HL-60 (cell line): ENCODE measurements around the gene ASCC2.

ENCODE experiments used
- DNase-seq, 2 experiments: peaks; one replicate each; pipeline ENCODE4 v3.0.0-alpha.2; 2010 to 2020; ENCODE audit warnings: low read depth in 1 of 2, low spot score in 1 of 2
- H3K27ac ChIP-seq: fragments of 250-450 bp; sonication (Bioruptor Pico); replicated peaks from 2 replicates; pipeline ENCODE4 v1.5.1; 2020; ENCODE audit warnings: mild to moderate bottlenecking, moderate library complexity
- H3K27me3 ChIP-seq: fragments of 250-450 bp; sonication (Bioruptor Pico); 2 replicates; pipeline ENCODE4 v1.5.1; 2021; ENCODE audit warnings: mild to moderate bottlenecking, moderate library complexity; ENCODE audit not compliant: insufficient read depth, poor library complexity, severe bottlenecking
- H3K4me3 ChIP-seq: replicated peaks from 2 replicates; pipeline ENCODE4 v1.5.1; 2011; ENCODE audit warnings: mild to moderate bottlenecking, control low read depth, low read length; ENCODE audit not compliant: insufficient read depth
- GABPA ChIP-seq: IDR thresholded peaks from 2 replicates; pipeline ENCODE4 v1.6.1; 2012; ENCODE audit warnings: low read depth
- POLR2AphosphoS5 ChIP-seq: IDR thresholded peaks from 2 replicates; pipeline ENCODE4 v1.6.1; 2012; ENCODE audit warnings: low read depth
- SPI1 ChIP-seq: IDR thresholded peaks from 2 replicates; pipeline ENCODE4 v1.6.1; 2012; ENCODE audit warnings: low read depth, mild to moderate bottlenecking, borderline replicate concordance
- TF ChIP-seq, protein P1 (sequence below): IDR thresholded peaks from 2 replicates; pipeline ENCODE4 v1.6.1; 2012; ENCODE audit warnings: low read depth; ENCODE audit not compliant: insufficient replicate concordance
- TF ChIP-seq, protein P2 (sequence below): IDR thresholded peaks from one replicate; pipeline ENCODE4 v1.5.1; 2011; ENCODE audit warnings: low read length, control low read depth, inconsistent platforms; ENCODE audit not compliant: insufficient read depth

The ASCC2 gene

DNA sequence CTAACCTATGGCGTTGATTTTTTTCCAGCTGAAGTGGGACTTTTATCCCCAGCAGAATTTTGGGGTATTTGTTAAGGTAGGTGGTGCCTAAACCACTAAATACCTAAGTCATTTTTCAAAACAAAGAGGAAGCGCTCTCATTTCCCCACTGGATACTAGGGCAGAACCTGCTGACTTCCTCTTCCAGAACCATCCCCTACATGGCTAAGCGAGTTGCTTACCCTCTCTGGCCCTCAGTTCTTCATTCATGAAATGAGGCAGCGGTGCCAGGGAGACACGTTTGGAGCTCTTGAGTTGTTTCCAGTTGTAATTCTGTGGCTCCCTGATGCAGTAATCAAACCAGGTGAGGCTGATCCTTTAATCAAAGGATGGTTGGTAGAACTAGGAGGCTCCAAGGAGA lies 34.9 kb upstream of the ASCC2 start:
- Histone ChIP-seq H3K4me3 (no peak overlapping the region), H3K27me3 (no peaks in the 10 kb centered on the region), H3K27ac (peak overlapping the region; percentile 2)
- DNase-seq = peak; percentile 33 to 83
- TF ChIP-seq, protein P1, sequence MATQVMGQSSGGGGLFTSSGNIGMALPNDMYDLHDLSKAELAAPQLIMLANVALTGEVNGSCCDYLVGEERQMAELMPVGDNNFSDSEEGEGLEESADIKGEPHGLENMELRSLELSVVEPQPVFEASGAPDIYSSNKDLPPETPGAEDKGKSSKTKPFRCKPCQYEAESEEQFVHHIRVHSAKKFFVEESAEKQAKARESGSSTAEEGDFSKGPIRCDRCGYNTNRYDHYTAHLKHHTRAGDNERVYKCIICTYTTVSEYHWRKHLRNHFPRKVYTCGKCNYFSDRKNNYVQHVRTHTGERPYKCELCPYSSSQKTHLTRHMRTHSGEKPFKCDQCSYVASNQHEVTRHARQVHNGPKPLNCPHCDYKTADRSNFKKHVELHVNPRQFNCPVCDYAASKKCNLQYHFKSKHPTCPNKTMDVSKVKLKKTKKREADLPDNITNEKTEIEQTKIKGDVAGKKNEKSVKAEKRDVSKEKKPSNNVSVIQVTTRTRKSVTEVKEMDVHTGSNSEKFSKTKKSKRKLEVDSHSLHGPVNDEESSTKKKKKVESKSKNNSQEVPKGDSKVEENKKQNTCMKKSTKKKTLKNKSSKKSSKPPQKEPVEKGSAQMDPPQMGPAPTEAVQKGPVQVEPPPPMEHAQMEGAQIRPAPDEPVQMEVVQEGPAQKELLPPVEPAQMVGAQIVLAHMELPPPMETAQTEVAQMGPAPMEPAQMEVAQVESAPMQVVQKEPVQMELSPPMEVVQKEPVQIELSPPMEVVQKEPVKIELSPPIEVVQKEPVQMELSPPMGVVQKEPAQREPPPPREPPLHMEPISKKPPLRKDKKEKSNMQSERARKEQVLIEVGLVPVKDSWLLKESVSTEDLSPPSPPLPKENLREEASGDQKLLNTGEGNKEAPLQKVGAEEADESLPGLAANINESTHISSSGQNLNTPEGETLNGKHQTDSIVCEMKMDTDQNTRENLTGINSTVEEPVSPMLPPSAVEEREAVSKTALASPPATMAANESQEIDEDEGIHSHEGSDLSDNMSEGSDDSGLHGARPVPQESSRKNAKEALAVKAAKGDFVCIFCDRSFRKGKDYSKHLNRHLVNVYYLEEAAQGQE = no peak
- TF ChIP-seq SPI1 = peak; percentile 98

DNA sequence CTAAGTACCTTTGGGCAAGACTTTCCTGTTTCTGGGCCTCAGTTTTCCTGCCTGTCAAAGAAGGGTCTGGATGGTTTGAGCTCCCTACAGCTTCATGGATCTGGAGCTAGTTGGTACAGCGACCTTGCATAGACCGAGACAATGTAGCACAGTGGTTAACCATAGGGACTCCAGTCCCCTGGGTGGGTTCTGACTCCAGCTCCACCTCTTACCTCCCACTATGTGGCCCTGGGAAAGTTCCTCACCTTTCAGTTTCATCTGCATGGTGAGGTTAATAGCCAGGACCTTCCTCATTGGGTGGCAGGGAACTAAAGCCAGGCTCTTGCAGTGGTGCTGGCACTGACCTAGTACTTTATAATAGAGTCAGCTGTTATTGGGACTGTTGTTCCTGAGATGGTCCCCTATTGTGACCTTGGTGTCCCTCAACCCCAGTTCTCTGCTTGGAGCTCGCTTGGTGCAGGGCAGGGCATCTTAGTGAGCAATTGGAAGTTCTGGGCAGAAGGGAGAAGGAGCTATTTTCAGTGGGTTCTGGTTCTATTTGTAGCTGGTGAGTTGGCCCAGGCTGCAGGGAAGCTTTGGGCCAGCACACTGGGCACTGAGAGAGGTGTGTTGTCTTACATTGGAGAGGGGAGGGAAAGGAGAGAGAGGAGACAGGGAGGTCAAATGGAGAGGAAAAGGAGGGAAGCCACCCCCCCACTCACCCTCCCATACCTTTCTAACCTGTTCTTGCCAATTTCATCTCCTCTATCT lies 34.2 kb upstream of the ASCC2 start:
- no peak for DNase-seq
- TF ChIP-seq POLR2AphosphoS5 = no peak
- TF ChIP-seq, protein P1 = no peak
- no peak for TF ChIP-seq GABPA
- TF ChIP-seq SPI1 = no peak
- TF ChIP-seq, protein P2, sequence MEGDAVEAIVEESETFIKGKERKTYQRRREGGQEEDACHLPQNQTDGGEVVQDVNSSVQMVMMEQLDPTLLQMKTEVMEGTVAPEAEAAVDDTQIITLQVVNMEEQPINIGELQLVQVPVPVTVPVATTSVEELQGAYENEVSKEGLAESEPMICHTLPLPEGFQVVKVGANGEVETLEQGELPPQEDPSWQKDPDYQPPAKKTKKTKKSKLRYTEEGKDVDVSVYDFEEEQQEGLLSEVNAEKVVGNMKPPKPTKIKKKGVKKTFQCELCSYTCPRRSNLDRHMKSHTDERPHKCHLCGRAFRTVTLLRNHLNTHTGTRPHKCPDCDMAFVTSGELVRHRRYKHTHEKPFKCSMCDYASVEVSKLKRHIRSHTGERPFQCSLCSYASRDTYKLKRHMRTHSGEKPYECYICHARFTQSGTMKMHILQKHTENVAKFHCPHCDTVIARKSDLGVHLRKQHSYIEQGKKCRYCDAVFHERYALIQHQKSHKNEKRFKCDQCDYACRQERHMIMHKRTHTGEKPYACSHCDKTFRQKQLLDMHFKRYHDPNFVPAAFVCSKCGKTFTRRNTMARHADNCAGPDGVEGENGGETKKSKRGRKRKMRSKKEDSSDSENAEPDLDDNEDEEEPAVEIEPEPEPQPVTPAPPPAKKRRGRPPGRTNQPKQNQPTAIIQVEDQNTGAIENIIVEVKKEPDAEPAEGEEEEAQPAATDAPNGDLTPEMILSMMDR = no peak
- H3K4me3 ChIP-seq = no peak overlapping the region
- no peaks in the 10 kb centered on the region for H3K27me3 ChIP-seq
- peak overlapping the region; percentile 2 for H3K27ac ChIP-seq

DNA sequence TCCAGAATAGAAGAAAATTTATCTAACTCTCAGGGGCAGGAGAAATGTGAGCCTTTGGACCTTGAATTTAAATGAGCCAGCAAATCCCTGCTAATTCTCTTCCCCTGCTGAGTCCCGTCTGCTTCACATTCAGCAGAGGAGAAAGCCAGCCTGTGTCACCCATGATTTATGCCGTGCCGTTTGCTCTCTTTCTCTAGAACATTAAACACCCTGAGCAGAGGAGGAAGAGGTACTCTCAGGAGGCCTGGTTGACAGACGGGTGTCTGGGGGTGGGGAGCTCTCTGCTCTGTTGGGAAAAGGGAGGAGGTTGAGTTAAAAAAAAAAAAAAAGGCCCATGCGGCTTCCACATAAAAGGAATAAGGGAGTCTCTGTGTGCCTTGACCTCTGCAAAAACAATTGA lies 33.6 kb upstream of the ASCC2 start:
- no peaks in the 10 kb centered on the region for H3K27me3 ChIP-seq
- TF ChIP-seq SPI1 = no peak
- H3K4me3 ChIP-seq = no peak overlapping the region
- no peak for DNase-seq
- no peak overlapping the region for H3K27ac ChIP-seq

DNA sequence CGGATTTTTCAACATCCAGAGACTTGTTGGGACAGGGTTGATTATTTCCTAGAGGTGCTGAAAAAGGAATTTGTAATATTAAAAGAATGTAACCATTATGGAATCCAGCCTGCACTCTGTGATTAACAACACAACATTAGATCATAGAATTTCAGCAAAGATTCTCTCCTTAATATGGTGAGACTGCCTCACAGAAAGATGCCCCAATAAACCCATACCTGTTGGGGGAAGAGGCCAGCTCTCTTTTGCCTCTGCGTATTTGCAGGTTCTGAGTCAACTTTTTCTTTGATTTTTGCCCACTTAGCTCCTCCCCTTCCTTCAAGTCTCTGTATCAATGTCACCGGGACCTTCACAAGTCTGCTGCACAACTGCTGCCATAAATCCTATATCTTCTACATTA lies 32.5 kb upstream of the ASCC2 start:
- no peak overlapping the region for H3K27ac ChIP-seq

More for the DNA sequence above, 32.5 kb upstream of the ASCC2 start:
- Histone ChIP-seq H3K27me3 (no peaks in the 10 kb centered on the region), H3K4me3 (no peak overlapping the region)
- no peak for DNase-seq
- TF ChIP-seq, protein P1 = no peak
- TF ChIP-seq, protein P2 = no peak
- TF ChIP-seq SPI1 = no peak
- no peak for TF ChIP-seq GABPA
- no peak for TF ChIP-seq POLR2AphosphoS5
